Peyer's patch (tissue), 4 donors: ENCODE results near the gene CTCFL. TPM values are rescaled to one million over a fixed set of nuclear protein-coding genes. Genes with fewer than 3 reads are reported as not detected.
A peak's percentile ranks its signal among the peaks of the same experiment; 100 is the strongest.

ENCODE experiments used
- DNase-seq, 3 donors: peaks; one replicate each; pipeline ENCODE4 v3.0.0-alpha.2; 2017 to 2019
- H3K27ac ChIP-seq, 4 donors: fragments of 200-600 bp; sonication (generic); one replicate each; pipeline ENCODE4 v1.5.1; 2016 to 2019
- H3K27me3 ChIP-seq, 2 donors: fragments of 200-600 bp; sonication (generic); one replicate each; pipeline ENCODE4 v1.5.1; 2019
- H3K36me3 ChIP-seq, 3 donors: fragments of 200-600 bp; sonication (generic); one replicate each; pipeline ENCODE4 v1.5.1; 2016 to 2019
- H3K4me1 ChIP-seq, 4 donors: fragments of 200-600 bp; sonication (generic); one replicate each; pipeline ENCODE4 v1.5.1; 2016 to 2019
- H3K4me3 ChIP-seq, 4 donors: fragments of 200-600 bp; sonication (generic); 1 replicate in 3 of 4; 2 replicates in 1 of 4; pipeline ENCODE4 v1.5.1; 2016 to 2019; ENCODE audit warnings: mild to moderate bottlenecking in 1 of 4
- H3K9me3 ChIP-seq, 4 donors: fragments of 200-600 bp; sonication (generic); one replicate each; pipeline ENCODE4 v1.5.1; 2016 to 2019; ENCODE audit warnings: mild to moderate bottlenecking in 1 of 4
- POLR2A ChIP-seq, 2 donors: fragments of 450-650 bp; IDR thresholded peaks; one replicate each; pipeline ENCODE4 v1.5.1; 2017; ENCODE audit warnings: antibody characterized with exemption in 2 of 2, mild to moderate bottlenecking in 2 of 2, moderate library complexity in 2 of 2
- total RNA-seq, 4 donors: library from RNA; depleted of rRNA; stranded (reverse); fragments of >200 nt; gene quantifications; one replicate each; pipeline ENCODE4 v1.1.0, GENCODE V29; 2016
- TF ChIP-seq, protein P1 (sequence below), 6 experiments: fragments of 450-650 bp in 4 of 6; fragments of 200-600 bp in 2 of 6; sonication (generic) in 1 of 6; IDR thresholded peaks; one replicate each; pipeline ENCODE4 v1.5.1; 2017 to 2019; ENCODE audit warnings: antibody characterized with exemption in 6 of 6, mild to moderate bottlenecking in 3 of 6, moderate library complexity in 1 of 6

Gene CTCFL
- total RNA-seq, 4 donors from 2014 or later: not detected

DNA sequence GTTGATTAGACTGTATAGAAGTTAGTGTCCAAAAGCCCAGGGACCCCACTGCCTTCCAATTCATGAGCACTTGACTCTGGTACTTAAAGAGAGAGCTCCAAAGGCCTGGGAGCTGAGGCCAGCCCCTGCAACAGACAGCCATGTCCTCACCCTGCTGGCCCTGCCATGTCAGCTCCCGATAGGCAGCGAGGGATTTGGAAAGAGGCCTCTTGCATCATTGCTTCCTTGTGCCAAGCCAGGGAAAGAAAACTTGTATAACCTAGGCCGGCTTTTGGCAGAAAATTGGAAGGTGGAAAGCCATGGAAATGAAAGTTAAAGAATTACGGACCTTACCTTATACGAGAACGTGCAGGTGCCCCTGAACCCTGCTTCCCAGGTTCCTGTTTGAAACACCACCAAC is 27.5 kb upstream of the CTCFL start:
- TF ChIP-seq POLR2A (IDR thresholded peaks at IDR 0.05): no peak
- TF ChIP-seq, protein P1, sequence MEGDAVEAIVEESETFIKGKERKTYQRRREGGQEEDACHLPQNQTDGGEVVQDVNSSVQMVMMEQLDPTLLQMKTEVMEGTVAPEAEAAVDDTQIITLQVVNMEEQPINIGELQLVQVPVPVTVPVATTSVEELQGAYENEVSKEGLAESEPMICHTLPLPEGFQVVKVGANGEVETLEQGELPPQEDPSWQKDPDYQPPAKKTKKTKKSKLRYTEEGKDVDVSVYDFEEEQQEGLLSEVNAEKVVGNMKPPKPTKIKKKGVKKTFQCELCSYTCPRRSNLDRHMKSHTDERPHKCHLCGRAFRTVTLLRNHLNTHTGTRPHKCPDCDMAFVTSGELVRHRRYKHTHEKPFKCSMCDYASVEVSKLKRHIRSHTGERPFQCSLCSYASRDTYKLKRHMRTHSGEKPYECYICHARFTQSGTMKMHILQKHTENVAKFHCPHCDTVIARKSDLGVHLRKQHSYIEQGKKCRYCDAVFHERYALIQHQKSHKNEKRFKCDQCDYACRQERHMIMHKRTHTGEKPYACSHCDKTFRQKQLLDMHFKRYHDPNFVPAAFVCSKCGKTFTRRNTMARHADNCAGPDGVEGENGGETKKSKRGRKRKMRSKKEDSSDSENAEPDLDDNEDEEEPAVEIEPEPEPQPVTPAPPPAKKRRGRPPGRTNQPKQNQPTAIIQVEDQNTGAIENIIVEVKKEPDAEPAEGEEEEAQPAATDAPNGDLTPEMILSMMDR (IDR thresholded peaks at IDR 0.05): no peak
- Histone ChIP-seq H3K27ac (no peak overlapping the region), H3K9me3 (no peaks in the 10 kb centered on the region), H3K27me3 (no peaks in the 10 kb centered on the region), H3K4me1 (peaks cover 0 to 2% (median 0%) of the 10 kb centered on the region in 4 donors), H3K36me3 (no peaks in the 10 kb centered on the region), H3K4me3 (no peak overlapping the region)
- DNase-seq: no peak

DNA sequence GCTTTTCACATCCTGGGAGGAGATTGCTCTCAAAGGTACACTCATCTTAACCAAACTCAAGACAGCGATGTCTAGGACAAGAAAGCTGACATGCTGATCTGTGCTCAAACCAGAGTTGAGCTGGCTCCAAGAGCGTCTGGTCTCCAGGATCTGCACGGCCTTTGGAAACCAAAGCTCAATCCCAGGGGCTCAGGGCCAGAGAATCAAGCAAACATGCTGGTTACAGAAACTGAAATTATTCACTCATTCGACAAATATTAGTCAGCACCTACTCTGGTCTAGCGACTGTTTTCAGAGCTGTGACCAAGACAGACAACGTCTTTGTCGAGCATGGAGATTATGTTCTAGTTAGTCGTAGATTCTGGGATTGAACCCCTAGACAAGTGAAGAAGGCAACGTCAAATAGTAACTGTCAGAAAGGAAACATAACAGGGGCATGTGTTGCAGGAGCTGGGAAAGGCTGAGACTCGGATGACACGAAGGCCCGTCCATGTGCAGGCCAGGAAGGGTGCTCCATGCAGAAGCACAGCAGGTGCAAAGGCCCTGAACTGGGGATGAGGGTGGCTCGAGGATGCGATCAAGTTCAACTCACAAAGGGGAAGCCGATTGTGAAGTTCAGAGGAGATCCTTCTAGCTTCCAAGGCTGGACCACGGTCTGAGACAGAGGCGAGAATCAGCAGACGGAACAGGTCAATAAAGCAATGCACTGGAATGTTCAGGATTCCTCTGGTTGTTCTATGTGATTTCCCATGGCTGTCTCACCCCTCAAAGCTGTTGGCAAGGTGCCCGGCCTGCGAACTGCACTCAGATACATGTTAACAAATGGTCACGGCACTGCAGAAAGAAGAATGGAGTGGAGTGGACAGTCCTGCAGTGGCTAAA is 23.5 kb upstream of the CTCFL start:
- TF ChIP-seq, protein P1 (IDR thresholded peaks at IDR 0.05): no peak
- TF ChIP-seq POLR2A (IDR thresholded peaks at IDR 0.05): no peak
- DNase-seq: no peak
- H3K4me3 ChIP-seq: no peak overlapping the region
- no peaks in the 10 kb centered on the region for H3K27me3 ChIP-seq
- H3K4me1 ChIP-seq: peaks cover 0 to 28% (median 0%) of the 10 kb centered on the region in 4 donors
- no peaks in the 10 kb centered on the region for H3K36me3 ChIP-seq
- H3K27ac ChIP-seq: no peak overlapping the region
- no peaks in the 10 kb centered on the region for H3K9me3 ChIP-seq

DNA sequence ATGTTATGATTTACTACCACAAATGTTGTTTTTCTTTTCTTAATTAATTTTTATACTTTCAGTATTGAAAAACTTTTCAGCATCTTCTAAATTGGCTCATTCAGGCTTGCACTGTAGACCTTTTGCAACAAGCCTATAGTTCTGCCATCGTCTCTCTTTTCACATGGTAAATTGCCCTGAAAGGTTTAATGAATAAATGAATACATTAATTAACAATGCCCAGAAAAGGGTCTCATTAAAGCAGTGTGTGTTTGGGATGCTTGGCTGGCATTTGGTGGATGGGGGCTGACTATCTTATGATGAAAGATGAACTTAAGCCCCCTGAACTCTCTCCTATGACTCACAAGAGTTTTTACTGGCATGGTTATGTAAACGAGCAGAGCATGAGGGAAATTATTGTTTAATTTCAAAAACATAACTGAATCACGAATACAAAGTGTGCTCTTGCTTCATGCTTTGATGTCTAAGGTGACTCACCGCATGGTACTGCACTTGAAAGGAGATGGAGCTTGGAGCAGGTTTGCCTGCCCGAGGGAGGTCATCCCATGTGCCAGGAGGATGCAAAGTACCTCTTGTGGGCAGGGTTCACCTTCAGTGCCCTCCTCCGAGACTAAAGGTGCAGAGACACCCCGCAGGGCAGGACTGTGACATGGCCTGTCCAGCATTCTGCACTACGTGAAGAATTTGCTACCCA is 22.2 kb upstream of the CTCFL start:
- H3K27ac ChIP-seq: peak overlapping the region in 2 of 4 donors; percentile 55 to 92
- H3K4me1 ChIP-seq: peaks cover 0 to 28% (median 0%) of the 10 kb centered on the region in 4 donors
- H3K4me3 ChIP-seq: no peak overlapping the region
- TF ChIP-seq, protein P1 (IDR thresholded peaks at IDR 0.05): peak in 1 of 6 experiments; percentile 4
- TF ChIP-seq POLR2A (IDR thresholded peaks at IDR 0.05): peak in 1 of 2 donors; percentile 53
- no peaks in the 10 kb centered on the region for H3K27me3 ChIP-seq
- H3K9me3 ChIP-seq: no peaks in the 10 kb centered on the region
- peak in 2 of 3 donors; percentile 75 to 88 for DNase-seq
- no peaks in the 10 kb centered on the region for H3K36me3 ChIP-seq

DNA sequence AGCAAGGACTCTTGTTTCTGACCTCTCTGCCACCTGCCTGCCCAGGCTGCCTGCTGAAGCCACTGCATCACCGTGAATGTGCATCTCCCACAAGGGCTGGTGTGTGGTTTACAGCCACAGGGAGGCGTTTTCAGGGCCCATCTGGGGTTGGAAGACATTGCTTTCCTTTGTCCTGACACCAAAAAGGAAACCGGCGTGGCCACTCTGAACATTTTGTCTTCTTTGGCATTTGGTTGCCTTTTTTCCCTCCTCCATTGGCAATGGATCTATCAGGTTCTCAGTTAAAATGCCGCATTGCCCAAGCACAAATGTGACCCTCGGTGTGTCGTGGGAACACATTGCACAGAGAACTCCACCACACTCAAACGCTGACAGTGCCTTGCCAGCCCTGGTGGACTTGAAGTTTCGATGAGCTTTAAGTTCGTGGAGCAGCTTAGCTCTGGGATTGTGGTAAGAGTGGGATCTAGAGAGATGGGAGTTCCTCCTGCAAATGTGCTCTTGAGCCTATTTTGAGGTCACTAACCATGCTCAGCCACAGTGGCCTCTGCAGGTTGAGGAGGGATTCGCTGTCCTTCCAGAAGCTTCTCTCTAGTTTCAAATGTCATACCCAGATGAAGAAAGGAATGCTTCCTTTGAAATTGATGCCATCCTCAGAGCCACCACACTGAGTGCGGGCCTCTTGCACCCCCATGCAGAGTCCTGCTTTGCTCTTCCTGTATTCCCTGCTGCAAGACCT is 21.2 kb upstream of the CTCFL start:
- no peaks in the 10 kb centered on the region for H3K36me3 ChIP-seq
- H3K27ac ChIP-seq: peak overlapping the region in 3 of 4 donors; percentile 56 to 92 (median 84)
- no peak for TF ChIP-seq POLR2A (IDR thresholded peaks at IDR 0.05)
- TF ChIP-seq, protein P1 (IDR thresholded peaks at IDR 0.05): peak in 1 of 6 experiments; percentile 4
- H3K4me3 ChIP-seq: no peak overlapping the region
- no peaks in the 10 kb centered on the region for H3K9me3 ChIP-seq
- H3K27me3 ChIP-seq: no peaks in the 10 kb centered on the region
- no peak for DNase-seq
- H3K4me1 ChIP-seq: peaks cover 0 to 31% (median 0%) of the 10 kb centered on the region in 4 donors

DNA sequence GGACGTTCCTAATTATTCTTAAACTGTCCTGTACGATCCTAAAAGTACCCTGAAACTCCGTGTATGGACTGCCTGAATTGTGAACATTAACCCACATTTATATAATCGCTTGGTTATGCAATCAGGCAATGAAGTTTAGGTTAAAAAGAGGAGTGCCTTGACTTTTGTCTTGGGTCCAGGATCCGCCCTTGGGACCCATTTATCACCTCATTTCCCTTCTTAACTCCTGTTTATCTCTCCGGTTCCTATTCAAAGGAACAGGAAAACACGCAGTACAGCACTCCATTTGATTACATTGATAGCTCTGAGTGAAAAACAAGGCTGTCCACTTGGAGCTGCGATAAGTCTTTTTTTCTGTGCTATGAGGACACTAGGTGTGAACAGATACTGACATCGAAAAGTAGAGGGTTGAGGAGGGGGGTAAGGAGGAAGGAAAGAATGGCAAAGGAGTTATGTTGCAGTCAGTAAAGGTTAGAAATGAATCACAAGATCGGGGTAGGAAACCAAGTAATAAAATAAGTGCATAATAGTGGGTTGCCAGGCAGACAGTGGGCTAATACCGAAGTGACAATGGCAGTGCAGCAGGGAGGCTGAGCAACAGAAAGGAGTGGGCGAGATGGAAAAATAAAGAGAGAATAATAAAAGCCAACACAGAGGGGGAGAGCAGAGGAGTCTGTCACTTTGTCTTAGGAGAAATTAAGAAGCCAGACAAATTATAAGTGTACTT is 20.1 kb upstream of the CTCFL start:
- Histone ChIP-seq H3K4me3 (peak overlapping the region in 1 of 4 donors; percentile 0), H3K27me3 (no peaks in the 10 kb centered on the region), H3K9me3 (no peaks in the 10 kb centered on the region), H3K4me1 (peaks cover 0 to 40% (median 3%) of the 10 kb centered on the region in 4 donors), H3K36me3 (no peaks in the 10 kb centered on the region), H3K27ac (peak overlapping the region in 3 of 4 donors; percentile 56 to 92 (median 84))
- TF ChIP-seq POLR2A (IDR thresholded peaks at IDR 0.05): peak in 1 of 2 donors; percentile 79
- TF ChIP-seq, protein P1 (IDR thresholded peaks at IDR 0.05): no peak
- peak in 1 of 3 donors; percentile 76 for DNase-seq
